Smooth muscle cell (in vitro differentiated cells): ENCODE results near the gene TM9SF2. TPM values are rescaled to one million over a fixed set of nuclear protein-coding genes. Genes with fewer than 3 reads are reported as not detected.
"Not testable (repeated sequence)": the region's sequence is repeated elsewhere in the genome, so short reads cannot be mapped to it uniquely, and the experiment has no call there.

Experiments used
- DNase-seq: peaks from one replicate; lab custom pipeline; 2025; ENCODE audit not compliant: unreplicated experiment; lab: John Stamatoyannopoulos, UW
- H2AFZ ChIP-seq: fragments of 200-600 bp; sonication (generic); 2 replicates; pipeline ENCODE4 v1.6.0; 2016; ENCODE audit warnings: antibody characterized with exemption, low read depth, mild to moderate bottlenecking
- H3F3A ChIP-seq: fragments of 200-600 bp; sonication (generic); 2 replicates; pipeline ENCODE4 v1.6.0; 2017; ENCODE audit warnings: antibody characterized with exemption, low read depth
- H3K27ac ChIP-seq: fragments of 200-600 bp; sonication (generic); 2 replicates; pipeline ENCODE4 v1.5.1; 2016; ENCODE audit warnings: low read depth, mild to moderate bottlenecking
- H3K27me3 ChIP-seq: fragments of 200-600 bp; sonication (generic); 2 replicates; pipeline ENCODE4 v1.6.1; 2016; ENCODE audit warnings: low read depth, mild to moderate bottlenecking
- H3K36me3 ChIP-seq: fragments of 200-600 bp; sonication (generic); 2 replicates; pipeline ENCODE4 v1.5.1; 2016; ENCODE audit warnings: low read depth
- H3K4me1 ChIP-seq: fragments of 200-600 bp; sonication (generic); 2 replicates; pipeline ENCODE4 v1.5.1; 2016; ENCODE audit warnings: low read depth
- H3K4me2 ChIP-seq: fragments of 200-600 bp; sonication (generic); 2 replicates; pipeline ENCODE4 v1.6.0; 2016; ENCODE audit warnings: mild to moderate bottlenecking
- H3K4me3 ChIP-seq: fragments of 200-600 bp; sonication (generic); 2 replicates; pipeline ENCODE4 v1.5.1; 2016; ENCODE audit warnings: mild to moderate bottlenecking
- H3K79me2 ChIP-seq: fragments of 200-600 bp; sonication (generic); 2 replicates; pipeline ENCODE4 v1.6.0; 2016; ENCODE audit warnings: low read depth, mild to moderate bottlenecking
- H3K9ac ChIP-seq: fragments of 200-600 bp; sonication (generic); 2 replicates; pipeline ENCODE4 v1.6.0; 2016; ENCODE audit warnings: low read depth
- H3K9me3 ChIP-seq: fragments of 200-600 bp; sonication (generic); replicated peaks from 2 replicates; pipeline ENCODE4 v1.5.1; 2016; ENCODE audit warnings: low read depth
- H4K20me1 ChIP-seq: fragments of 200-600 bp; sonication (generic); 2 replicates; pipeline ENCODE4 v1.6.0; 2016; ENCODE audit warnings: low read depth
- WGBS: methylation state at CpG from one replicate; pipeline ENCODE4 v1.1.7; 2016; ENCODE audit warnings: low lambda C conversion rate; 5-methylcytosine and 5-hydroxymethylcytosine counted together
- polyA plus RNA-seq: library from polyadenylated mRNA; unstranded; fragments of >200 nt; fragmentation: Nextera tagmentation; extraction: Ambion mirVana; gene quantifications from 2 replicates; pipeline ENCODE4 v1.2.1, GENCODE V29; 2016
- total RNA-seq: library from RNA; depleted of rRNA; stranded (reverse); fragments of >200 nt; gene quantifications from 2 replicates; pipeline ENCODE4 v1.2.3, GENCODE V29; 2014
- TF ChIP-seq, protein P1 (sequence below): fragments of 200-600 bp; sonication (generic); IDR thresholded peaks from 2 replicates; pipeline ENCODE4 v1.5.1; 2017; ENCODE audit warnings: borderline replicate concordance, mild to moderate bottlenecking, antibody characterized with exemption; ENCODE audit not compliant: insufficient read depth, poor library complexity, severe bottlenecking

The TM9SF2 gene
- total and polyA plus RNA-seq, 2 experiments from 2014 or later, result 195 to 272 TPM

DNA sequence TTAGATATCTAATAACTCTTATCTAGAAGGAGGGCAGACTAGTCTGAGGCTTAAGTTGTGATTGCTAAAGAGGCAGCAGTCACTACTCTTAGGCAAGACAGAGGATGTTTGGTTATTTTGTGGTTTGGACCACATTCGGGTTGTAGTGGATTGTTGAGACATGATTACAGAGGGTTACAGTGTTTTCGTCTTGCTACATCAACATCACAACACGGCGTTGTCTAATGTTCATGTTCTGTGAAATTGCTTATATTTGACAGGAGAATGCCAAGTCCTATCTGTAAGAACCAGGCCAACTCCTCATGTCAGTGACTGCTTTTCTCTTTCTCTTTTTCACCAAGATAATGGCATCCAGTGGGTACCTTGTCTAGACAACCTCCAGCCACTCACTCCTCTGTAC is 16.8 kb upstream of the TM9SF2 start:
- H3K4me2 ChIP-seq, result peak overlapping the region; percentile 64
- no peaks in the 10 kb centered on the region for H4K20me1 ChIP-seq
- H2AFZ ChIP-seq, result no peak overlapping the region
- 5% methylated on average over 4 of the region's 4 CpGs for WGBS
- no peaks in the 10 kb centered on the region for H3K9me3 ChIP-seq
- H3K4me1 ChIP-seq, result no peaks in the 10 kb centered on the region
- H3K79me2 ChIP-seq, result no peaks in the 10 kb centered on the region
- H3K4me3 ChIP-seq, result no peak overlapping the region
- TF ChIP-seq, protein P1, sequence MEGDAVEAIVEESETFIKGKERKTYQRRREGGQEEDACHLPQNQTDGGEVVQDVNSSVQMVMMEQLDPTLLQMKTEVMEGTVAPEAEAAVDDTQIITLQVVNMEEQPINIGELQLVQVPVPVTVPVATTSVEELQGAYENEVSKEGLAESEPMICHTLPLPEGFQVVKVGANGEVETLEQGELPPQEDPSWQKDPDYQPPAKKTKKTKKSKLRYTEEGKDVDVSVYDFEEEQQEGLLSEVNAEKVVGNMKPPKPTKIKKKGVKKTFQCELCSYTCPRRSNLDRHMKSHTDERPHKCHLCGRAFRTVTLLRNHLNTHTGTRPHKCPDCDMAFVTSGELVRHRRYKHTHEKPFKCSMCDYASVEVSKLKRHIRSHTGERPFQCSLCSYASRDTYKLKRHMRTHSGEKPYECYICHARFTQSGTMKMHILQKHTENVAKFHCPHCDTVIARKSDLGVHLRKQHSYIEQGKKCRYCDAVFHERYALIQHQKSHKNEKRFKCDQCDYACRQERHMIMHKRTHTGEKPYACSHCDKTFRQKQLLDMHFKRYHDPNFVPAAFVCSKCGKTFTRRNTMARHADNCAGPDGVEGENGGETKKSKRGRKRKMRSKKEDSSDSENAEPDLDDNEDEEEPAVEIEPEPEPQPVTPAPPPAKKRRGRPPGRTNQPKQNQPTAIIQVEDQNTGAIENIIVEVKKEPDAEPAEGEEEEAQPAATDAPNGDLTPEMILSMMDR, result no peak
- H3K36me3 ChIP-seq, result no peaks in the 10 kb centered on the region
- H3F3A ChIP-seq, result peaks cover 4% of the 10 kb centered on the region
- no peak for DNase-seq
- H3K9ac ChIP-seq, result no peak overlapping the region
- no peaks in the 10 kb centered on the region for H3K27me3 ChIP-seq
- peak overlapping the region; percentile 84 for H3K27ac ChIP-seq

DNA sequence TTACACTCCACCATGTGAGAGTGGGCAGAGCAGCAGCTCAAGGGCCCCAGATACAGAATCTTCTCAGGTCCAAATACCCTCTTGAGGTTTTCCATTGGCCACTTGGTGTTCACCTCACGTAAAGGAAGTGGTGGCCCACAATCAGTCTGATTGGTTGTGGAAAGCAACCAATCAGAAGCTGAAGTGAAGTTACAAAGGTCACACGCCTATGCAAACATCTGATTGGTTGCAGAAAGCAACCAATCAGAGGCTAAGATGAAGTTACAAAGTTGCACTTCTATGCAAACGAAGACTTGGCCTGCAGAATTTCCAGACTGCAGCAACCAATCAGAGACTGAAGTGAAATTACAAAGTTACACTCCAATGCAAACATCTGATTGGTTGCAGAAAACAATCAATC is 14.3 kb upstream of the TM9SF2 start:
- H3K27me3 ChIP-seq, result no peaks in the 10 kb centered on the region
- H3K9ac ChIP-seq, result no peak overlapping the region
- H3K79me2 ChIP-seq, result no peaks in the 10 kb centered on the region
- peaks cover 4% of the 10 kb centered on the region for H3F3A ChIP-seq
- DNase-seq, result no peak
- H3K4me2 ChIP-seq, result no peak overlapping the region
- H3K27ac ChIP-seq, result no peak overlapping the region
- TF ChIP-seq, protein P1, result no peak
- H4K20me1 ChIP-seq, result no peaks in the 10 kb centered on the region
- no peaks in the 10 kb centered on the region for H3K9me3 ChIP-seq
- WGBS, result 99% methylated on average over 3 of the region's 3 CpGs
- H2AFZ ChIP-seq, result no peak overlapping the region
- no peaks in the 10 kb centered on the region for H3K4me1 ChIP-seq
- no peaks in the 10 kb centered on the region for H3K36me3 ChIP-seq
- H3K4me3 ChIP-seq, result no peak overlapping the region

DNA sequence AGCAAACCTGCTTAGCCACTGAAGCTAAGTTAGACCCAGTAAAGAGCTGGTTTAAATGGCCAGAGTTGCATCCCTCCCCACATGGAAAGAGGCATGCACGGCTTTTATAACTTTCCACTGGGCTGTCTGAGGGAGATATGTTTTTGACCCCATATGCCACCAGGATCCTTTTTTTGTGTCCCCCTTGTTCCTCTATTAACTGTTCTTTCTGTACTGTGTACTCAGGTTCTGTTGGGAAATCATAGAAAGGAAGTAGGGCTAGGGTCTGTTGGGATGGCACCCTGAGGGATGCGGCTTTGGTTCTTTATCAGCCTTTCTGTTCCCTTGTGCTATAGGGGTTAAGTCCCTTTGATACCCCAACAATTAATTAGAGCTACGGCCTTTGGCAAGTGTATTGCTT is 12.2 kb upstream of the TM9SF2 start:
- H3K9ac ChIP-seq, result no peak overlapping the region
- H3K4me1 ChIP-seq, result no peaks in the 10 kb centered on the region
- peaks cover 4% of the 10 kb centered on the region for H3F3A ChIP-seq
- H3K79me2 ChIP-seq, result no peaks in the 10 kb centered on the region
- H3K27ac ChIP-seq, result no peak overlapping the region
- H2AFZ ChIP-seq, result no peak overlapping the region
- H3K9me3 ChIP-seq, result no peaks in the 10 kb centered on the region
- H4K20me1 ChIP-seq, result no peaks in the 10 kb centered on the region
- no peaks in the 10 kb centered on the region for H3K27me3 ChIP-seq
- no peak overlapping the region for H3K4me3 ChIP-seq
- no peak overlapping the region for H3K4me2 ChIP-seq
- no peak for DNase-seq
- H3K36me3 ChIP-seq, result no peaks in the 10 kb centered on the region
- WGBS, result 91% methylated on average over 3 of the region's 3 CpGs
- TF ChIP-seq, protein P1, result no peak

DNA sequence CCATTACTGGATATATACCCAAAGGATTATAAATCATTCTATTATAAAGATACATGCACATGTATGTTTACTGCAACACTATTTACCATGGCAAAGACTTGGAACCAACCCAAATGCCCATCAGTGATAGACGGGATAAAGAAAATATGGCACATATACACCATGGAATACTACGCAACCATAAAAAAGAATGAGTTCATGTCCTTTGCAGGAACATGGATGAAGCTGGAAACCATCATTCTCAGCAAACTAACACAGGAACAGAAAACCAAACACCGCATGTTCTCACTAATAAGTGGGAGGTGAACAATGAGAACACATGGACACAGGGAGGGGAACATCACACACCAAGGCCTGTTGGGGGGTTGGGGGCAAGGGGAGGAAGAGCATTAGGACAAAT is 9.5 kb upstream of the TM9SF2 start:
- H3K9ac ChIP-seq, H4K20me1 ChIP-seq, H3K9me3 ChIP-seq, H3K36me3 ChIP-seq, H3F3A ChIP-seq, H3K27ac ChIP-seq, DNase-seq, H2AFZ ChIP-seq, H3K4me1 ChIP-seq, H3K79me2 ChIP-seq, H3K4me3 ChIP-seq, H3K4me2 ChIP-seq, H3K27me3 ChIP-seq: not testable (repeated sequence)
- WGBS, result 94% methylated on average over 3 of the region's 3 CpGs
